ENCODE results near the gene PIK3C2A. TPM values are rescaled to one million over a fixed set of nuclear protein-coding genes. Genes with fewer than 3 reads are reported as not detected.

Gene PIK3C2A
- total RNA-seq, 1 donor from 2014 or later: 104 TPM

DNA sequence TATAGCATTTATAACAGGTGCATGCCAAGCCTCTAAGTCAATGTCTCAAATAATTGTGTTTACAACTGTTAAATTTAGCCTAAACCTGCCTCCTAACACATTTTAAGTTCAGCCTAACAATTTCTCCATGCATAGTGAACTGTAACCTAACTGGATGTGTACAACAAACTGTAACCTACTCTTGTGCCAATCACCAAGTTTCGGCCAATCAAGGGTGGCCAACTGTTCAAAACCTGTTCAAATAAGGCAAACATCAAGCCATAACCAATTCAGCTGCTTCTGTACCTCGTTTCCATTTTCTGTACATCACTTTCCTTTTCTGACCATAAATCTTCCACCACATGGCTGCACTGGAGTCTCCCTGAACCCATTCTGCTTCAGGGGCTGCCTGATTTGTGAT lies 45.4 kb downstream of the PIK3C2A start:
- peaks cover 84% of the 10 kb centered on the region for H4K20me1 ChIP-seq (ENCODE audit: low read depth)
- H3K36me3 ChIP-seq: no peaks in the 10 kb centered on the region
- no peak overlapping the region for H3K4me3 Mint-ChIP-seq
- H3K27ac Mint-ChIP-seq: no peak overlapping the region
- H3K4me3 ChIP-seq: no peak overlapping the region
- peaks cover 10% of the 10 kb centered on the region for H3K4me1 Mint-ChIP-seq
- no peaks in the 10 kb centered on the region for H3K27me3 ChIP-seq
- H3K27me3 Mint-ChIP-seq (ENCODE audit: insufficient read depth, low read depth): no peaks in the 10 kb centered on the region
- peaks cover 4% of the 10 kb centered on the region for H3F3A ChIP-seq (ENCODE audit: low read depth)
- no peak overlapping the region for H3K4me2 ChIP-seq
- H3K9me3 Mint-ChIP-seq: no peaks in the 10 kb centered on the region
- TF ChIP-seq EZH2phosphoT487 (IDR thresholded peaks at IDR 0.05): no peak
- TF ChIP-seq, protein P1, sequence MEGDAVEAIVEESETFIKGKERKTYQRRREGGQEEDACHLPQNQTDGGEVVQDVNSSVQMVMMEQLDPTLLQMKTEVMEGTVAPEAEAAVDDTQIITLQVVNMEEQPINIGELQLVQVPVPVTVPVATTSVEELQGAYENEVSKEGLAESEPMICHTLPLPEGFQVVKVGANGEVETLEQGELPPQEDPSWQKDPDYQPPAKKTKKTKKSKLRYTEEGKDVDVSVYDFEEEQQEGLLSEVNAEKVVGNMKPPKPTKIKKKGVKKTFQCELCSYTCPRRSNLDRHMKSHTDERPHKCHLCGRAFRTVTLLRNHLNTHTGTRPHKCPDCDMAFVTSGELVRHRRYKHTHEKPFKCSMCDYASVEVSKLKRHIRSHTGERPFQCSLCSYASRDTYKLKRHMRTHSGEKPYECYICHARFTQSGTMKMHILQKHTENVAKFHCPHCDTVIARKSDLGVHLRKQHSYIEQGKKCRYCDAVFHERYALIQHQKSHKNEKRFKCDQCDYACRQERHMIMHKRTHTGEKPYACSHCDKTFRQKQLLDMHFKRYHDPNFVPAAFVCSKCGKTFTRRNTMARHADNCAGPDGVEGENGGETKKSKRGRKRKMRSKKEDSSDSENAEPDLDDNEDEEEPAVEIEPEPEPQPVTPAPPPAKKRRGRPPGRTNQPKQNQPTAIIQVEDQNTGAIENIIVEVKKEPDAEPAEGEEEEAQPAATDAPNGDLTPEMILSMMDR (IDR thresholded peaks at IDR 0.05): no peak
- TF ChIP-seq EZH2 (IDR thresholded peaks at IDR 0.05): no peak
- no peak for DNase-seq (ENCODE audit: low spot score)
- H3K9ac ChIP-seq: no peak overlapping the region
- H2AFZ ChIP-seq (replicated peaks): no peak overlapping the region
- no peak overlapping the region for H3K27ac ChIP-seq
- no peaks in the 10 kb centered on the region for H3K4me1 ChIP-seq
- H3K9me3 ChIP-seq (ENCODE audit: low read depth): no peaks in the 10 kb centered on the region
- H3K36me3 Mint-ChIP-seq: peaks cover 6% of the 10 kb centered on the region
- H3K79me2 ChIP-seq (ENCODE audit: low read depth): peaks cover 96% of the 10 kb centered on the region

DNA sequence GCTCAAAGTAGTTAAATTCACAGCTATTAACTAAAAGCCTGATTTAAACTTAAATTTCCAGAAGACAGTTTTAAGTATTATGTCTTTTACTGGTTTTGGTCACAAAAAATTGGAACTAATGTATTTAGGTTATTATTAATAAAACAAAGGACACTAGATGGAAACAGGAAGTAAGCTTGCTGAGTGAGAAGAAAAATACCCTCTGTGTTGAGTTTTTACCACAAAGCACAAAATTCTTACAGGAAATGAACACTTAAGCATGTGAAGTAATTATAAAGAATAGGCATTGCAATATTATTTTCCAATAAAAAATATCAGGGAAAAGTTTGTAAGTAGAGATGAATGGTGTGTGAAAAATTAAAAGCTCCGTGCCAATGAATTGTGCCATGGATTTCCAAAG lies 46.3 kb downstream of the PIK3C2A start:
- Histone ChIP-seq H3K4me3 (no peak overlapping the region), H3K9ac (no peak overlapping the region), H3K36me3 (no peaks in the 10 kb centered on the region), H2AFZ (replicated peaks) (no peak overlapping the region), H3K4me1 (no peaks in the 10 kb centered on the region), H3K27me3 (no peaks in the 10 kb centered on the region), H3K27ac (no peak overlapping the region), H3K79me2 (ENCODE audit: low read depth) (peaks cover 94% of the 10 kb centered on the region), H3K4me2 (no peak overlapping the region), H3F3A (ENCODE audit: low read depth) (peaks cover 4% of the 10 kb centered on the region), H4K20me1 (ENCODE audit: low read depth) (peaks cover 86% of the 10 kb centered on the region), H3K9me3 (ENCODE audit: low read depth) (no peaks in the 10 kb centered on the region)
- Mint-ChIP-seq H3K9me3 (no peaks in the 10 kb centered on the region), H3K4me1 (peaks cover 13% of the 10 kb centered on the region), H3K4me3 (no peak overlapping the region), H3K36me3 (peaks cover 6% of the 10 kb centered on the region), H3K27ac (no peak overlapping the region), H3K27me3 (ENCODE audit: insufficient read depth, low read depth) (no peaks in the 10 kb centered on the region)
- no peak for TF ChIP-seq EZH2 (IDR thresholded peaks at IDR 0.05)
- TF ChIP-seq EZH2phosphoT487 (IDR thresholded peaks at IDR 0.05): no peak
- TF ChIP-seq, protein P1 (IDR thresholded peaks at IDR 0.05): no peak
- DNase-seq (ENCODE audit: low spot score): no peak

DNA sequence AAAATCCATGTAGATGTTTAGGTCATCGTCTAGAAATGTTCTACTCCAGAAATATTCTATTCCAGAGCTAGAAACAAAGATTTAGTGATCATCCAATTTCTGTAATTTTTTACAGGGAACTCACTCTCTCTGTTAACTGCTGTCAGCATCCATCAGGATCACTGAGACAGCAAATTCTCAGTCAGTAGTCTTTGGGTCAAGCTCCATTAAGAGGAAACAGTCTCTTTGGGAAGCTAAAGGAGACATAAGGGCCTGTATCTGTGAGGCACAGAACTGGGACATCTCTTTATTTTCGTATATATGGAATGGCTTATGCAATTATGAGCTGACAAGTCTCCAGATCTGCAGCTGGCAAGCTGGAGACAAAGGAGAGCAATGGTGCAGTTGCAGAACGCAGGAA lies 48.3 kb downstream of the PIK3C2A start:
- Mint-ChIP-seq H3K4me1 (peaks cover 13% of the 10 kb centered on the region), H3K36me3 (peaks cover 8% of the 10 kb centered on the region), H3K27ac (no peak overlapping the region), H3K9me3 (no peaks in the 10 kb centered on the region), H3K27me3 (ENCODE audit: insufficient read depth, low read depth) (no peaks in the 10 kb centered on the region), H3K4me3 (no peak overlapping the region)
- no peak for DNase-seq (ENCODE audit: low spot score)
- Histone ChIP-seq H3K27me3 (no peaks in the 10 kb centered on the region), H4K20me1 (ENCODE audit: low read depth) (peaks cover 81% of the 10 kb centered on the region), H3F3A (ENCODE audit: low read depth) (peaks cover 4% of the 10 kb centered on the region), H3K36me3 (no peaks in the 10 kb centered on the region), H2AFZ (replicated peaks) (no peak overlapping the region), H3K9ac (no peak overlapping the region), H3K4me2 (no peak overlapping the region), H3K4me1 (no peaks in the 10 kb centered on the region), H3K9me3 (ENCODE audit: low read depth) (no peaks in the 10 kb centered on the region), H3K79me2 (ENCODE audit: low read depth) (peaks cover 90% of the 10 kb centered on the region), H3K27ac (no peak overlapping the region), H3K4me3 (no peak overlapping the region)
- TF ChIP-seq, protein P1 (IDR thresholded peaks at IDR 0.05): no peak
- no peak for TF ChIP-seq EZH2 (IDR thresholded peaks at IDR 0.05)
- no peak for TF ChIP-seq EZH2phosphoT487 (IDR thresholded peaks at IDR 0.05)

Other genes with a start within 250 kb of the PIK3C2A start
- gene PLEKHA7, start 193.6 kb downstream of the PIK3C2A start, total RNA-seq (ENCODE audit: low replicate concordance): 20.3 and 24.0 TPM in 2 replicates
- 1,334 and 1,918 TPM in 2 replicates for gene RPS13, start 130.3 kb downstream of the PIK3C2A start, total RNA-seq (ENCODE audit: low replicate concordance)
- 43.5 and 80.1 TPM in 2 replicates for gene NUCB2, start 68.8 kb upstream of the PIK3C2A start, total RNA-seq (ENCODE audit: low replicate concordance)
- 0.39 and 0.74 TPM in 2 replicates for gene NCR3LG1, start 143.8 kb upstream of the PIK3C2A start, total RNA-seq (ENCODE audit: low replicate concordance)
- 1.9 and 5.0 TPM in 2 replicates for gene KCNJ11, start 180.7 kb upstream of the PIK3C2A start, total RNA-seq (ENCODE audit: low replicate concordance)

Data from neural progenitor cell (in vitro differentiated cells).